A549 (cell line): ENCODE results near the gene CELA3B.

ENCODE experiments used
- BCL3 ChIP-seq: fragments of >200 bp; sonication (Bioruptor Twin); formaldehyde crosslinking; IDR thresholded peaks from 3 replicates; pipeline ENCODE4 v1.6.1; 2016
- EHMT2 ChIP-seq: fragments of 200-600 bp; sonication (generic); IDR thresholded peaks from 2 replicates; pipeline ENCODE4 v1.6.1; 2016; ENCODE audit warnings: antibody characterized with exemption, low read depth, mild to moderate bottlenecking, moderate library complexity
- ELK1 ChIP-seq: fragments of 150-350 bp; IDR thresholded peaks from 2 replicates; pipeline ENCODE4 v1.6.1; 2014; ENCODE audit warnings: low read depth, mild to moderate bottlenecking, low read length
- EP300 ChIP-seq, 2 experiments: fragments of >200 bp; sonication (Bioruptor Twin); formaldehyde crosslinking; IDR thresholded peaks; 2 replicates in 1 of 2; 3 replicates in 1 of 2; pipeline ENCODE4 v1.6.1; 2016 to 2017

DNA sequence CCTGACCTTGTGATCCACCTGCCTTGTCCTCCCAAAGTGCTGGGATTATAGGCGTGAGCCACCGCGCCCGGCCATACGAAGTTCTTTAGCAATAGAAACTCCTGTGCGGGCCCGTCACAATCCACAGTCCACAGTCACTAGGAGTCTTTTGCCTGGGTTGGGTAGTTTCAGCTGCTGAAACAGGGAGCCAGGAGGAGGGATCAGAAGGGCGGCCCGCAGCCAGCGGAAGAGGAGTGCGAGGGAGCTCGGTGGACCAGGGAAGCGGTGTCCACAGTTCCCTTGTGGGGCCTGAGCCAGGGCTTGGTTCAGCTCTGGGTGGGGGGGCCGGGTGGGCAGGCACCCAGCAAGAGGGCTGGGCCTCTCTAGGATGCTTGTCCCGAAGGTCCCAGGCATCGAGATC lies 21.8 kb upstream of the CELA3B start:
- TF ChIP-seq EP300 (IDR thresholded peaks at IDR 0.05), result no peak
- TF ChIP-seq EHMT2, result no peak
- no peak for TF ChIP-seq ELK1
- TF ChIP-seq BCL3, result no peak
